SK-N-SH (cell line): ENCODE results near the gene GPR137. TPM values are rescaled to one million over a fixed set of nuclear protein-coding genes. Genes with fewer than 3 reads are reported as not detected.

Experiments used
- CTCF ChIA-PET: fragments of 300-600, 350-600 bp; formaldehyde crosslinking; extraction: SDS; loops from one replicate; lab custom pipeline; 2021; lab: Yijun Ruan, JAX
- POLR2A ChIA-PET: fragments of 350-600 bp; sonication (Branson Sonifier 250); formaldehyde crosslinking; extraction: SDS; loops from one replicate; lab custom pipeline; 2020; ENCODE audit warnings: antibody characterized with exemption, inconsistent platforms; lab: Yijun Ruan, JAX
- DNase-seq: peaks from one replicate; pipeline ENCODE4 v3.0.0; 2012
- H2AFZ ChIP-seq: fragments of 200-600 bp; sonication (generic); 2 replicates; pipeline ENCODE4 v1.8.1; 2016; ENCODE audit warnings: antibody characterized with exemption, mild to moderate bottlenecking, low read depth
- H3F3A ChIP-seq: fragments of 200-600 bp; sonication (generic); replicated peaks from 2 replicates; pipeline ENCODE3; 2016; ENCODE audit warnings: antibody characterized with exemption, mild to moderate bottlenecking; ENCODE audit not compliant: insufficient read depth
- H3K27ac ChIP-seq, 2 experiments: fragments of 200-500 bp in 1 of 2; fragments of 200-600 bp in 1 of 2; sonication (Bioruptor generic) in 1 of 2; sonication (generic), shearing (Covaris generic) in 1 of 2; 2 replicates each; pipeline versions ENCODE4 v1.5.1 to v1.6.1; 2014 to 2016; ENCODE audit warnings: low read depth in 2 of 2, inconsistent platforms in 1 of 2, low read length in 1 of 2, mild to moderate bottlenecking in 1 of 2, mixed read lengths in 1 of 2
- H3K27me3 ChIP-seq: fragments of 200-600 bp; sonication (generic), shearing (Covaris generic); 2 replicates; pipeline ENCODE4 v1.6.1; 2016; ENCODE audit warnings: mixed run types; ENCODE audit not compliant: insufficient read depth
- H3K36me3 ChIP-seq, 2 experiments: fragments of 200-500 bp in 1 of 2; fragments of 200-600 bp in 1 of 2; sonication (Bioruptor generic) in 1 of 2; sonication (generic) in 1 of 2; replicated peaks in 1 of 2; 2 replicates each; pipeline versions ENCODE3 to v1.5.1; 2014 to 2016; ENCODE audit warnings: low read length in 1 of 2, mild to moderate bottlenecking in 1 of 2; ENCODE audit not compliant: insufficient read depth in 2 of 2, control insufficient read depth in 1 of 2
- H3K4me1 ChIP-seq, 2 experiments: fragments of 200-500 bp in 1 of 2; fragments of 200-600 bp in 1 of 2; sonication (Bioruptor generic) in 1 of 2; sonication (generic), shearing (Covaris generic) in 1 of 2; 2 replicates each; pipeline versions ENCODE4 v1.5.1 to v1.6.1; 2014 to 2016; ENCODE audit warnings: low read depth in 1 of 2, low read length in 1 of 2, mixed run types in 1 of 2; ENCODE audit not compliant: insufficient read depth in 2 of 2, control insufficient read depth in 1 of 2
- H3K4me2 ChIP-seq: fragments of 200-600 bp; sonication (generic), shearing (Covaris generic); 2 replicates; pipeline ENCODE4 v1.6.1; 2017; ENCODE audit warnings: mixed run types
- H3K4me3 ChIP-seq, 2 experiments: fragments of 200-500 bp in 1 of 2; fragments of 200-600 bp in 1 of 2; sonication (Bioruptor generic) in 1 of 2; sonication (generic), shearing (Covaris generic) in 1 of 2; 2 replicates each; pipeline versions ENCODE4 v1.5.1 to v1.8.1; 2014 to 2016; ENCODE audit warnings: low read depth in 2 of 2, inconsistent platforms in 1 of 2, low read length in 1 of 2, mild to moderate bottlenecking in 1 of 2, mixed read lengths in 1 of 2, moderate library complexity in 1 of 2
- H3K79me2 ChIP-seq: fragments of 200-600 bp; sonication (generic); 2 replicates; pipeline ENCODE4 v1.8.1; 2017; ENCODE audit warnings: mild to moderate bottlenecking; ENCODE audit not compliant: insufficient read depth
- H3K9ac ChIP-seq: fragments of 200-600 bp; sonication (generic); 2 replicates; pipeline ENCODE4 v1.6.1; 2017; ENCODE audit warnings: mixed run types
- H3K9me2 ChIP-seq: fragments of 200-600 bp; sonication (generic); 2 replicates; pipeline ENCODE4 v1.6.1; 2017; ENCODE audit warnings: mixed run types
- H3K9me3 ChIP-seq: fragments of 200-600 bp; sonication (generic); 2 replicates; pipeline ENCODE4 v1.6.1; 2017; ENCODE audit warnings: mixed run types, mild to moderate bottlenecking, moderate library complexity
- H4K20me1 ChIP-seq: fragments of 200-600 bp; sonication (generic); 2 replicates; pipeline ENCODE4 v1.6.1; 2017; ENCODE audit warnings: mild to moderate bottlenecking, mixed run types; ENCODE audit not compliant: insufficient read depth
- FOSL2 ChIP-seq: IDR thresholded peaks from 2 replicates; pipeline ENCODE4 v1.4.0; 2012; ENCODE audit warnings: low read depth, mild to moderate bottlenecking, moderate library complexity, borderline replicate concordance
- FOXJ3 ChIP-seq: sonication (generic); formaldehyde crosslinking; IDR thresholded peaks from 2 replicates; pipeline ENCODE4 v1.5.1; 2020; ENCODE audit warnings: mild to moderate bottlenecking, missing genetic modification reagents
- FOXM1 ChIP-seq: IDR thresholded peaks from 2 replicates; pipeline ENCODE4 v1.4.0; 2012; ENCODE audit warnings: low read depth, mild to moderate bottlenecking
- GABPA ChIP-seq: IDR thresholded peaks from 2 replicates; pipeline ENCODE4 v1.4.0; 2012; ENCODE audit warnings: low read depth, mild to moderate bottlenecking
- MAX ChIP-seq: IDR thresholded peaks from 2 replicates; pipeline ENCODE4 v1.4.0; 2012; ENCODE audit warnings: low read depth
- MXI1 ChIP-seq: IDR thresholded peaks from 2 replicates; pipeline ENCODE4 v1.6.1; 2012; ENCODE audit warnings: mild to moderate bottlenecking, low read depth, low read length, improper control_type of control experiment
- NFIC ChIP-seq: IDR thresholded peaks from 2 replicates; pipeline ENCODE4 v1.4.0; 2012; ENCODE audit warnings: borderline replicate concordance
- NRF1 ChIP-seq: IDR thresholded peaks from 2 replicates; pipeline ENCODE4 v1.6.1; 2012; ENCODE audit warnings: low read depth, mild to moderate bottlenecking, low read length
- POLR2AphosphoS5 ChIP-seq: IDR thresholded peaks from 2 replicates; pipeline ENCODE4 v1.6.1; 2012; ENCODE audit warnings: low read depth, low read length
- RAD21 ChIP-seq: IDR thresholded peaks from 2 replicates; pipeline ENCODE4 v1.6.1; 2012; ENCODE audit warnings: mild to moderate bottlenecking, low read length
- RCOR1 ChIP-seq: fragments of 150-350 bp; IDR thresholded peaks from 2 replicates; pipeline ENCODE4 v1.6.1; 2017; ENCODE audit warnings: antibody characterized with exemption, low read length
- RXRA ChIP-seq: IDR thresholded peaks from 2 replicates; pipeline ENCODE4 v1.4.0; 2012; ENCODE audit warnings: low read depth, mild to moderate bottlenecking, borderline replicate concordance
- TAF1 ChIP-seq: IDR thresholded peaks from 2 replicates; pipeline ENCODE4 v1.6.1; 2012; ENCODE audit warnings: low read depth, mild to moderate bottlenecking, low read length, moderate library complexity, borderline replicate concordance
- TCF12 ChIP-seq: IDR thresholded peaks from 2 replicates; pipeline ENCODE4 v1.4.0; 2012
- YY1 ChIP-seq: IDR thresholded peaks from 2 replicates; pipeline ENCODE4 v1.4.0; 2012; ENCODE audit warnings: low read depth, mild to moderate bottlenecking
- WGBS: methylation state at CpG from one replicate; pipeline ENCODE4 v1.1.6; 2017; ENCODE audit warnings: low lambda C conversion rate; 5-methylcytosine and 5-hydroxymethylcytosine counted together
- polyA plus RNA-seq, 3 experiments: library from polyadenylated mRNA; depleted of rRNA; stranded (reverse); fragments of >200 nt; gene quantifications; 2 replicates each; pipeline ENCODE4 v1.2.3, GENCODE V29; 2012
- TF ChIP-seq, protein P1 (sequence below): fragments of 150-350 bp; IDR thresholded peaks from 2 replicates; pipeline ENCODE4 v1.6.1; 2016; ENCODE audit warnings: mild to moderate bottlenecking, low read depth, low read length
- TF ChIP-seq, protein P2 (sequence below): IDR thresholded peaks from 2 replicates; pipeline ENCODE4 v1.6.1; 2012; ENCODE audit warnings: mild to moderate bottlenecking, low read depth, low read length, moderate library complexity

GPR137 gene
- polyA plus RNA-seq, 1 of the 3 experiments (the other 2 are of a cell fraction), result 29.9 TPM

GRCh38 chr11:64269540-64270220 lies 16.0 kb upstream of the GPR137 start (continued):
- TF ChIP-seq POLR2AphosphoS5, result no peak
- TF ChIP-seq FOXM1, result no peak
- TF ChIP-seq YY1, result peak; percentile 99
- 0 out of 2 replicates have a peak, but pooled peaks have one; percentile 34 for TF ChIP-seq FOSL2
- no peak for TF ChIP-seq NFIC
- TF ChIP-seq NRF1, result peak; percentile 76
- TF ChIP-seq, protein P1, sequence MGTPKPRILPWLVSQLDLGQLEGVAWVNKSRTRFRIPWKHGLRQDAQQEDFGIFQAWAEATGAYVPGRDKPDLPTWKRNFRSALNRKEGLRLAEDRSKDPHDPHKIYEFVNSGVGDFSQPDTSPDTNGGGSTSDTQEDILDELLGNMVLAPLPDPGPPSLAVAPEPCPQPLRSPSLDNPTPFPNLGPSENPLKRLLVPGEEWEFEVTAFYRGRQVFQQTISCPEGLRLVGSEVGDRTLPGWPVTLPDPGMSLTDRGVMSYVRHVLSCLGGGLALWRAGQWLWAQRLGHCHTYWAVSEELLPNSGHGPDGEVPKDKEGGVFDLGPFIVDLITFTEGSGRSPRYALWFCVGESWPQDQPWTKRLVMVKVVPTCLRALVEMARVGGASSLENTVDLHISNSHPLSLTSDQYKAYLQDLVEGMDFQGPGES, result no peak
- TF ChIP-seq TCF12, result peak; percentile 54
- TF ChIP-seq MAX, result peak; percentile 34; the same call in 1 of the 2 replicates
- TF ChIP-seq, protein P2, sequence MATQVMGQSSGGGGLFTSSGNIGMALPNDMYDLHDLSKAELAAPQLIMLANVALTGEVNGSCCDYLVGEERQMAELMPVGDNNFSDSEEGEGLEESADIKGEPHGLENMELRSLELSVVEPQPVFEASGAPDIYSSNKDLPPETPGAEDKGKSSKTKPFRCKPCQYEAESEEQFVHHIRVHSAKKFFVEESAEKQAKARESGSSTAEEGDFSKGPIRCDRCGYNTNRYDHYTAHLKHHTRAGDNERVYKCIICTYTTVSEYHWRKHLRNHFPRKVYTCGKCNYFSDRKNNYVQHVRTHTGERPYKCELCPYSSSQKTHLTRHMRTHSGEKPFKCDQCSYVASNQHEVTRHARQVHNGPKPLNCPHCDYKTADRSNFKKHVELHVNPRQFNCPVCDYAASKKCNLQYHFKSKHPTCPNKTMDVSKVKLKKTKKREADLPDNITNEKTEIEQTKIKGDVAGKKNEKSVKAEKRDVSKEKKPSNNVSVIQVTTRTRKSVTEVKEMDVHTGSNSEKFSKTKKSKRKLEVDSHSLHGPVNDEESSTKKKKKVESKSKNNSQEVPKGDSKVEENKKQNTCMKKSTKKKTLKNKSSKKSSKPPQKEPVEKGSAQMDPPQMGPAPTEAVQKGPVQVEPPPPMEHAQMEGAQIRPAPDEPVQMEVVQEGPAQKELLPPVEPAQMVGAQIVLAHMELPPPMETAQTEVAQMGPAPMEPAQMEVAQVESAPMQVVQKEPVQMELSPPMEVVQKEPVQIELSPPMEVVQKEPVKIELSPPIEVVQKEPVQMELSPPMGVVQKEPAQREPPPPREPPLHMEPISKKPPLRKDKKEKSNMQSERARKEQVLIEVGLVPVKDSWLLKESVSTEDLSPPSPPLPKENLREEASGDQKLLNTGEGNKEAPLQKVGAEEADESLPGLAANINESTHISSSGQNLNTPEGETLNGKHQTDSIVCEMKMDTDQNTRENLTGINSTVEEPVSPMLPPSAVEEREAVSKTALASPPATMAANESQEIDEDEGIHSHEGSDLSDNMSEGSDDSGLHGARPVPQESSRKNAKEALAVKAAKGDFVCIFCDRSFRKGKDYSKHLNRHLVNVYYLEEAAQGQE, result no peak
- peak; percentile 98 for TF ChIP-seq GABPA
- no peak for TF ChIP-seq RCOR1
- no peak; the same call in 1 of the 2 replicates for TF ChIP-seq TAF1
- TF ChIP-seq FOXJ3 (CRISPR knock-in tag), result no peak

DNA sequence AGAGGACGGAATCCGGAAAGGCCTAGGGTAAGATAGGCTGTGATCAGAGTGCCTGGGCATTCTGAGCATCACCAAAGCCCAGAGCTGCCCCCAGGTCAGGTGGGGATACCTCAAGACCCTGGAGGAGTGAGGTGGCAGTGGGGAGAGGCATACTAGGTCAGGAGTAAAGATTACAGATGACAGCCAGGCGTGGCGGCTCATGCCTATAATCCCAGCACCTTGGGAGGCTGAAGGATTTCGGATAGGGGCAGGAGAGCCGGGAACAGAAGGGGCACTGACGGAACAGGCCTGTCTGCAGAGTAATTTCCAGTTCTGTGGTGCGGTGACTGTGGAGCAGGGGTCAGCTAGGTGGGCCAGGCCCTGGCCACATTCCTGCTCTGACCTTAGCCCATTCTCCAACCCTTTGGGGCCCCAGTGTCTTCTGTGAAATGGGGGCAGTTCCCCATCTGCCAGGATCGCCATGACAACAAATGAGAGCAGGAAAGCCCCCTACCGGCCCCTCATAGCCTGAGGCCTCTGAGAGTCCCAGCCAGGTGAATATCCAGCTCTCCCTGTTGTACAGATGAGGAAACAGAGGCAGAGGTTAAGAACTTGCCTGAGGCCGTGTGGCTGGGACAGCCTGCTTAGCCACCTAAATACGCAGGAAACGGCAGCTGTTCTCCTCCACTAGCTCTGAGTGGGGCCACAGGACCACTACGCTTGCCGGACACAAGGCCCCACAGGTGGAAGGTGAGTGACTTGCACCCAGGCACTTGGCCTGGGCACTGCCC lies 10.4 kb upstream of the GPR137 start:
- Histone ChIP-seq H3K4me1 (peaks cover 0 to 8% of the 10 kb centered on the region in 2 experiments; a peak in 1 of 4 replicates), H3K27me3 (no peaks in the 10 kb centered on the region), H3K4me3 (no peak overlapping the region), H3K4me2 (no peak overlapping the region), H4K20me1 (no peaks in the 10 kb centered on the region), H3K9me2 (no peaks in the 10 kb centered on the region), H2AFZ (no peak overlapping the region), H3K79me2 (peaks cover 22% of the 10 kb centered on the region), H3K27ac (no peak overlapping the region), H3K9me3 (no peaks in the 10 kb centered on the region), H3K36me3 (peaks cover 3 to 22% of the 10 kb centered on the region in 2 experiments), H3K9ac (no peak overlapping the region), H3F3A (peaks cover 20% of the 10 kb centered on the region)
- POLR2A ChIA-PET, result no interaction called here
- TF ChIP-seq, protein P1, result no peak
- no peak for TF ChIP-seq RAD21
- no peak for TF ChIP-seq POLR2AphosphoS5
- TF ChIP-seq MXI1, result no peak
- TF ChIP-seq RXRA, result no peak
- no peak for DNase-seq
- CTCF ChIA-PET, result interaction anchor here (1.2 to 7.6 kb wide), 2 partner anchors 28 to 80 kb away, joined by 3 to 139 read pairs; partner anchors contain the start of genes CATSPERZ and ESRRA
- over 99% methylated on average over 9 of the region's 15 CpGs for WGBS
